ENCODE data around the gene CXCL9.
"Not testable (repeated sequence)": the region's sequence is repeated elsewhere in the genome, so short reads cannot be mapped to it uniquely, and the experiment has no call there.

GRCh38 chr4:75998525-75999147 lies 8.7 kb downstream of the CXCL9 start:
- TF ChIP-seq CTCF (conservative IDR thresholded peaks at IDR 0.05; ENCODE audit: low read length); EZH2phosphoT487 (IDR thresholded peaks at IDR 0.05; ENCODE audit: borderline replicate concordance): not testable (repeated sequence)

All from Loucy (cell line).